Ishikawa (cell line): ENCODE measurements around the gene CALN1.

ENCODE experiments used
- CEBPB ChIP-seq: IDR thresholded peaks from 2 replicates; pipeline ENCODE4 v1.6.1; 2012
- CREB1 ChIP-seq: IDR thresholded peaks from 2 replicates; pipeline ENCODE4 v1.6.1; 2012; ENCODE audit warnings: low read depth
- EGR1 ChIP-seq: IDR thresholded peaks from 2 replicates; pipeline ENCODE4 v1.6.1; 2012
- EP300 ChIP-seq: IDR thresholded peaks from 2 replicates; pipeline ENCODE4 v1.6.1; 2012; ENCODE audit warnings: borderline replicate concordance
- RAD21 ChIP-seq: IDR thresholded peaks from 2 replicates; pipeline ENCODE4 v1.6.1; 2012; ENCODE audit warnings: low read depth
- REST ChIP-seq: IDR thresholded peaks from 2 replicates; pipeline ENCODE4 v1.6.1; 2012; ENCODE audit warnings: low read depth, mild to moderate bottlenecking
- TAF1 ChIP-seq: IDR thresholded peaks from 2 replicates; pipeline ENCODE4 v1.6.1; 2012; ENCODE audit warnings: low read depth, mild to moderate bottlenecking
- TEAD4 ChIP-seq: IDR thresholded peaks from 2 replicates; pipeline ENCODE4 v1.6.1; 2012
- YY1 ChIP-seq: IDR thresholded peaks from 2 replicates; pipeline ENCODE4 v1.6.1; 2012; ENCODE audit warnings: low read depth
- TF ChIP-seq, protein P1 (sequence below): IDR thresholded peaks from 2 replicates; pipeline ENCODE4 v1.6.1; 2012
- TF ChIP-seq, protein P2 (sequence below): IDR thresholded peaks from 2 replicates; pipeline ENCODE4 v1.6.1; 2012

DNA sequence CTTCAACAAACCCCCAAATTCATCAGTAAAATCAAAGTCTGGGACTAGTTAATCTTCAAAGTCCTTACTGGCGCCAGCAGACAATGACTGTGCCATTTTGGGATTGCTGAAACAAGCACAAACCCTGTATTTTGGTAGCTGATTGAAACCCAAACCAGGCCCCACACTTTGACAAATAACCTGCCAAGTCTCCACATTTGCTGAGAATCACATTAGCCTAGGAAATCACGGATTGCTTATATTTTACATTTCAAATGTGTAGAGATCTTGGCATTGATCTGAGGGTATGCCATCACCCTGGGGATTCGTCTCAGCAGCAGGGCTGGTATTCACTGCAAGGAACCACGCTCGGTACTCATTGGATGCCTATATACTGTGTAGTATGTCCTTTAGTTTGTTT lies 501.1 kb downstream of the CALN1 start:
- TF ChIP-seq REST, result no peak
- no peak for TF ChIP-seq YY1
- TF ChIP-seq, protein P1, sequence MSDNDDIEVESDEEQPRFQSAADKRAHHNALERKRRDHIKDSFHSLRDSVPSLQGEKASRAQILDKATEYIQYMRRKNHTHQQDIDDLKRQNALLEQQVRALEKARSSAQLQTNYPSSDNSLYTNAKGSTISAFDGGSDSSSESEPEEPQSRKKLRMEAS, result no peak
- TF ChIP-seq EGR1, result no peak
- no peak for TF ChIP-seq TAF1
- no peak for TF ChIP-seq CREB1
- TF ChIP-seq EP300, result no peak
- TF ChIP-seq, protein P2, sequence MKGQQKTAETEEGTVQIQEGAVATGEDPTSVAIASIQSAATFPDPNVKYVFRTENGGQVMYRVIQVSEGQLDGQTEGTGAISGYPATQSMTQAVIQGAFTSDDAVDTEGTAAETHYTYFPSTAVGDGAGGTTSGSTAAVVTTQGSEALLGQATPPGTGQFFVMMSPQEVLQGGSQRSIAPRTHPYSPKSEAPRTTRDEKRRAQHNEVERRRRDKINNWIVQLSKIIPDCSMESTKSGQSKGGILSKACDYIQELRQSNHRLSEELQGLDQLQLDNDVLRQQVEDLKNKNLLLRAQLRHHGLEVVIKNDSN, result no peak
- no peak for TF ChIP-seq TEAD4
- no peak for TF ChIP-seq CEBPB
- TF ChIP-seq RAD21, result no peak
